GM12878 (cell line): ENCODE results near the gene P2RX2. TPM values are rescaled to one million over a fixed set of nuclear protein-coding genes. Genes with fewer than 3 reads are reported as not detected.

Experiments
- ATAC-seq: fragments of 200-7000 bp; cut with Tn5 transposase; 3 replicates; pipeline ENCODE4 v1.9.1; 2020; ENCODE audit warnings: mild to moderate bottlenecking, moderate library complexity
- BruUV-seq: library from RNA; stranded (reverse); fragments of 400-500 nt; replicated peaks from 2 replicates; lab custom pipeline; 2021; lab: Mats Ljungman, UMichigan
- CTCF ChIA-PET: fragments of 300-600 bp; sonication (Branson Sonifier 250); formaldehyde crosslinking; extraction: SDS; loops from one replicate; lab custom pipeline; 2021; ENCODE audit warnings: inconsistent platforms; lab: Yijun Ruan, JAX
- POLR2A ChIA-PET: fragments of 350-600 bp; formaldehyde crosslinking; extraction: SDS; loops from one replicate; lab custom pipeline; 2021; ENCODE audit warnings: inconsistent platforms; lab: Charles Lee
- RAD21 ChIA-PET: fragments of 300-600 bp; sonication (Branson Sonifier 250); formaldehyde crosslinking; loops from one replicate; lab custom pipeline; 2023; ENCODE audit warnings: antibody characterized with exemption; ENCODE audit not compliant: unreplicated experiment; lab: Charles Lee
- SMC1A ChIA-PET: fragments of 300-600 bp; sonication (Branson Sonifier 250); formaldehyde crosslinking; loops from one replicate; lab custom pipeline; 2023; ENCODE audit not compliant: unreplicated experiment, uncharacterized antibody; lab: Charles Lee
- DNase-seq: peaks from one replicate; pipeline ENCODE4 v3.0.0-alpha.2; 2011; ENCODE audit warnings: low read depth, low spot score
- FAIRE-seq: peaks from 3 replicates; lab custom pipeline; 2011; peaks lifted over from hg19 to GRCh38; lab: Jason Lieb, UNC
- H2AFZ ChIP-seq: 2 replicates; pipeline ENCODE4 v1.6.0; 2011; ENCODE audit warnings: low read depth, low read length, control low read depth; ENCODE audit not compliant: control insufficient read depth
- H3K27ac ChIP-seq: 2 replicates; pipeline ENCODE4 v1.5.1; 2011; ENCODE audit warnings: control low read depth; ENCODE audit not compliant: control insufficient read depth, insufficient read depth
- H3K27me3 ChIP-seq, 2 experiments: replicated peaks in 1 of 2; 2 replicates each; pipeline versions ENCODE4 v1.6.0 to v1.6.1; 2011; ENCODE audit warnings: low read length in 1 of 2; ENCODE audit not compliant: control insufficient read depth in 2 of 2, insufficient read depth in 2 of 2
- H3K36me3 ChIP-seq, 2 experiments: 2 replicates each; pipeline ENCODE4 v1.5.1; 2011; ENCODE audit warnings: low read length in 1 of 2; ENCODE audit not compliant: control insufficient read depth in 2 of 2, insufficient read depth in 2 of 2
- H3K4me1 ChIP-seq: 2 replicates; pipeline ENCODE4 v1.6.1; 2011; ENCODE audit warnings: mild to moderate bottlenecking, low read length, moderate library complexity, mixed read lengths; ENCODE audit not compliant: control insufficient read depth, insufficient read depth
- H3K4me2 ChIP-seq: 2 replicates; pipeline ENCODE4 v1.6.0; 2011; ENCODE audit warnings: control low read depth; ENCODE audit not compliant: control insufficient read depth, insufficient read depth
- H3K4me3 ChIP-seq: fragments of 200-600 bp; sonication (generic); 2 replicates; pipeline ENCODE4 v1.5.1; 2016
- H3K79me2 ChIP-seq: 2 replicates; pipeline ENCODE4 v1.6.0; 2011; ENCODE audit warnings: low read length; ENCODE audit not compliant: control insufficient read depth, insufficient read depth
- H3K9ac ChIP-seq: 2 replicates; pipeline ENCODE4 v1.8.0; 2011; ENCODE audit warnings: low read length, control low read depth, mixed read lengths; ENCODE audit not compliant: control insufficient read depth, insufficient read depth
- H3K9me3 ChIP-seq: replicated peaks from 3 replicates; pipeline ENCODE4 v1.5.1; 2011; ENCODE audit warnings: mild to moderate bottlenecking, low read length; ENCODE audit not compliant: control insufficient read depth, insufficient read depth
- H4K20me1 ChIP-seq: 2 replicates; pipeline ENCODE4 v1.6.0; 2011; ENCODE audit not compliant: control insufficient read depth, insufficient read depth
- CHD2 ChIP-seq: IDR thresholded peaks from 2 replicates; pipeline ENCODE4 v1.6.1; 2011; ENCODE audit warnings: low read depth, low read length, improper control_type of control experiment, borderline replicate concordance
- LARP7 ChIP-seq: fragments of 450-650 bp; IDR thresholded peaks from 2 replicates; pipeline ENCODE4 v1.6.1; 2017; ENCODE audit warnings: mild to moderate bottlenecking
- MEF2A ChIP-seq: IDR thresholded peaks from 2 replicates; pipeline ENCODE4 v1.6.1; 2011; ENCODE audit warnings: low read depth, mild to moderate bottlenecking, low read length, moderate library complexity; ENCODE audit not compliant: insufficient read depth
- MTA3 ChIP-seq: IDR thresholded peaks from 2 replicates; pipeline ENCODE4 v1.6.1; 2012; ENCODE audit warnings: low read length, inconsistent platforms, borderline replicate concordance
- NFXL1 ChIP-seq: fragments of 450-650 bp; IDR thresholded peaks from 2 replicates; pipeline ENCODE4 v1.6.1; 2017; ENCODE audit warnings: antibody characterized with exemption, mild to moderate bottlenecking, borderline replicate concordance
- PML ChIP-seq: IDR thresholded peaks from 2 replicates; pipeline ENCODE4 v1.6.1; 2012; ENCODE audit warnings: low read length, inconsistent platforms
- SIN3A ChIP-seq: IDR thresholded peaks from 2 replicates; pipeline ENCODE4 v1.6.1; 2012; ENCODE audit warnings: low read depth, low read length, improper control_type of control experiment
- WGBS: methylation state at CpG from one replicate; pipeline ENCODE4 v1.1.6; 2016; ENCODE audit warnings: low lambda C conversion rate; ENCODE audit not compliant: insufficient replicate concordance, insufficient coverage; ENCODE audit errors: missing lambda C conversion rate; 5-methylcytosine and 5-hydroxymethylcytosine counted together
- in situ Hi-C: fragments of 300-500 bp; cut with MboI; formaldehyde crosslinking; loops from 9 replicates; pipeline ENCODE4 v1.14.3; 2018; ENCODE audit warnings: mixed read lengths
- intact Hi-C: fragments of 100-400 bp; cut with micrococcal nuclease; formaldehyde crosslinking; loops from one replicate; pipeline ENCODE4 v1.14.2; 2022; ENCODE audit not compliant: unreplicated experiment
- polyA plus RNA-seq, 11 experiments: library from polyadenylated mRNA; depleted of rRNA in 4 of 11; unstranded in 6 of 11; stranded (reverse) in 5 of 11; fragments of >200 nt; fragmentation: Nextera tagmentation in 4 of 11; fragmentation: Illumina TruSeq in 1 of 11; extraction: Ambion mirVana in 4 of 11; extraction: Trizol in 1 of 11; gene quantifications; 1 replicate in 1 of 11; 2 replicates in 10 of 11; pipeline versions ENCODE4 v1.2.1 to v1.2.3, GENCODE V29; 2011 to 2016; ENCODE audit warnings: inconsistent platforms in 2 of 11, missing spikeins in 2 of 11, low read depth in 1 of 11
- total RNA-seq, 4 experiments: library from RNA; depleted of rRNA in 3 of 4; stranded (reverse); fragments of >200 nt in 3 of 4; fragmentation: Illumina TruSeq in 1 of 4; extraction: Trizol in 1 of 4; gene quantifications; 2 replicates each; pipeline versions ENCODE4 v1.2.1 to v1.2.3, GENCODE V29; 2013 to 2021
- TF ChIP-seq, protein P1 (sequence below): fragments of 450-650 bp; IDR thresholded peaks from 2 replicates; pipeline ENCODE4 v1.6.1; 2018; ENCODE audit warnings: mild to moderate bottlenecking, low read depth, moderate library complexity; ENCODE audit not compliant: partially characterized antibody
- TF ChIP-seq, protein P2 (sequence below): IDR thresholded peaks from 2 replicates; pipeline ENCODE4 v1.6.1; 2011; ENCODE audit warnings: borderline replicate concordance, low read depth, mild to moderate bottlenecking, moderate library complexity, mixed read lengths, low read length; ENCODE audit not compliant: insufficient read depth; ENCODE audit errors: extremely low read length

The P2RX2 gene
- total and polyA plus RNA-seq, 10 of the 15 experiments (the other 5 are each of a cell fraction or from before 2014, with no cell fraction given) = not detected

DNA sequence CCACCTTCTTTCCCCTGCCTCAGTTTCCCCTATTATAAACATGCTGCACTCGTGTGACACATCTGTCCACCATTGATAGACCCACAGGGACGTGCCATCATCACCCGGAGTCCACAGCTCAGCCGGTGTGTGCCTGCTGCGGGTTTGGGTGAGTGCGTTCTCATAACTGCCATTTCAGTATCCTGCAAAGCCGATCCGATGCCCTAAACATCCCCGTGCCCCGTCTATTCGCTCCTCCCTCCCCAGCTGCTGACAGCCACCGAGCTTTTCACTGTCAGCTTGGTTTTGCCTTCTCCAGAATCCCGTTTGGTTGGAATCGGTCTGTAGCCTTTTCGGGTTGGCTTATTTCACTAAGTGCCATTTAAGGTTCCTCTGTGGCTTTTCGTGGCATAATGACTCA is 12.1 kb upstream of the P2RX2 start:
- H3K9ac ChIP-seq = no peak overlapping the region
- RAD21 ChIA-PET = no interaction called here
- 36% methylated on average over 16 of the region's 16 CpGs for WGBS
- no peak for TF ChIP-seq SIN3A
- no peaks in the 10 kb centered on the region for H3K79me2 ChIP-seq
- no peaks in the 10 kb centered on the region for H4K20me1 ChIP-seq
- SMC1A ChIA-PET = no interaction called here
- ATAC-seq = no peak
- POLR2A ChIA-PET = no interaction called here
- CTCF ChIA-PET = no interaction called here
- H3K4me1 ChIP-seq = no peaks in the 10 kb centered on the region
- no TSS peak for BruUV-seq
- no peak overlapping the region for H2AFZ ChIP-seq
- intact Hi-C loops = no loop called here
- no peak for DNase-seq
- H3K4me2 ChIP-seq = no peak overlapping the region
- in situ Hi-C loops = no loop called here
- no peak overlapping the region for H3K4me3 ChIP-seq
- peaks cover 0 to 4% of the 10 kb centered on the region in 2 experiments; a peak in 2 of 4 replicates for H3K27me3 ChIP-seq
- H3K36me3 ChIP-seq = no peaks in the 10 kb centered on the region
- H3K27ac ChIP-seq = no peak overlapping the region
- no peak for FAIRE-seq
- peaks cover 1% of the 10 kb centered on the region; the same call in 1 of the 3 replicates for H3K9me3 ChIP-seq

DNA sequence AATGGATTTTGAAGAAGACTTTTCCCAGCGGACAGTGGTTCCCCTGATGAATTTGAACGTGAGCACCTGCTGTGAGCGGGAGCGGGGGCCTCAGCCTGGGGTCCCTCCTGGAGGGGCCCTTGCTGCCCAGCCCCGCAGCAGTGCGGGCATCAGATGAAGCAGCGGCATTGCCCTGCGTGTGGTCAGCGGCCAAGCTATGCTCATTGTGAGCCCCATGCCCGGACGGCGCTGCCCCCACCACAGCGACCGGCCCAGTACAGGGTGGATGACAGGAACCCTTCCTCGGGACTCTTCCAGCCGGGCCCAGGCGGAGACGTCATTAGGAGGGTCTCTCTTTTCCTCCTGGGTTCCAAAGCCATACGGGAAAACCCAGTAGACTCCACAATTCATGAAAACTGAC is 11.6 kb upstream of the P2RX2 start:
- Histone ChIP-seq H3K36me3 (no peaks in the 10 kb centered on the region), H3K27ac (no peak overlapping the region), H3K9me3 (peaks cover 2% of the 10 kb centered on the region; the same call in 1 of the 3 replicates), H2AFZ (no peak overlapping the region), H3K4me1 (no peaks in the 10 kb centered on the region), H3K79me2 (no peaks in the 10 kb centered on the region), H4K20me1 (no peaks in the 10 kb centered on the region), H3K4me3 (no peak overlapping the region), H3K9ac (no peak overlapping the region), H3K27me3 (peaks cover 0 to 4% of the 10 kb centered on the region in 2 experiments; a peak in 2 of 4 replicates), H3K4me2 (no peak overlapping the region)
- ChIA-PET CTCF (no interaction called here), POLR2A (no interaction called here), SMC1A (no interaction called here), RAD21 (no interaction called here)
- 76% methylated on average over 19 of the region's 19 CpGs for WGBS
- DNase-seq (no peak), FAIRE-seq (no peak), ATAC-seq (no peak)
- no TSS peak for BruUV-seq
- intact Hi-C loops = no loop called here
- TF ChIP-seq MTA3 = no peak
- no peak for TF ChIP-seq NFXL1
- TF ChIP-seq, protein P1, sequence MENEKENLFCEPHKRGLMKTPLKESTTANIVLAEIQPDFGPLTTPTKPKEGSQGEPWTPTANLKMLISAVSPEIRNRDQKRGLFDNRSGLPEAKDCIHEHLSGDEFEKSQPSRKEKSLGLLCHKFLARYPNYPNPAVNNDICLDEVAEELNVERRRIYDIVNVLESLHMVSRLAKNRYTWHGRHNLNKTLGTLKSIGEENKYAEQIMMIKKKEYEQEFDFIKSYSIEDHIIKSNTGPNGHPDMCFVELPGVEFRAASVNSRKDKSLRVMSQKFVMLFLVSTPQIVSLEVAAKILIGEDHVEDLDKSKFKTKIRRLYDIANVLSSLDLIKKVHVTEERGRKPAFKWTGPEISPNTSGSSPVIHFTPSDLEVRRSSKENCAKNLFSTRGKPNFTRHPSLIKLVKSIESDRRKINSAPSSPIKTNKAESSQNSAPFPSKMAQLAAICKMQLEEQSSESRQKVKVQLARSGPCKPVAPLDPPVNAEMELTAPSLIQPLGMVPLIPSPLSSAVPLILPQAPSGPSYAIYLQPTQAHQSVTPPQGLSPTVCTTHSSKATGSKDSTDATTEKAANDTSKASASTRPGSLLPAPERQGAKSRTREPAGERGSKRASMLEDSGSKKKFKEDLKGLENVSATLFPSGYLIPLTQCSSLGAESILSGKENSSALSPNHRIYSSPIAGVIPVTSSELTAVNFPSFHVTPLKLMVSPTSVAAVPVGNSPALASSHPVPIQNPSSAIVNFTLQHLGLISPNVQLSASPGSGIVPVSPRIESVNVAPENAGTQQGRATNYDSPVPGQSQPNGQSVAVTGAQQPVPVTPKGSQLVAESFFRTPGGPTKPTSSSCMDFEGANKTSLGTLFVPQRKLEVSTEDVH = no peak
- TF ChIP-seq MEF2A = no peak
- no peak for TF ChIP-seq PML
- TF ChIP-seq, protein P2, sequence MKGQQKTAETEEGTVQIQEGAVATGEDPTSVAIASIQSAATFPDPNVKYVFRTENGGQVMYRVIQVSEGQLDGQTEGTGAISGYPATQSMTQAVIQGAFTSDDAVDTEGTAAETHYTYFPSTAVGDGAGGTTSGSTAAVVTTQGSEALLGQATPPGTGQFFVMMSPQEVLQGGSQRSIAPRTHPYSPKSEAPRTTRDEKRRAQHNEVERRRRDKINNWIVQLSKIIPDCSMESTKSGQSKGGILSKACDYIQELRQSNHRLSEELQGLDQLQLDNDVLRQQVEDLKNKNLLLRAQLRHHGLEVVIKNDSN = no peak
- no peak for TF ChIP-seq LARP7
- no peak for TF ChIP-seq CHD2
- in situ Hi-C loops = no loop called here
